Lung (tissue), 16 donors: ENCODE measurements around the gene ADAMTSL2. TPM values are rescaled to one million over a fixed set of nuclear protein-coding genes. Genes with fewer than 3 reads are reported as not detected.

Experiments used
- ATAC-seq: fragments of 200-7000 bp; cut with Tn5 transposase; one replicate; pipeline ENCODE4 v1.9.1; 2020; ENCODE audit warnings: moderate number of reproducible peaks; ENCODE audit not compliant: insufficient read depth, low FRiP score
- DNase-seq, 3 donors: peaks; one replicate each; pipeline ENCODE4 v3.0.0-alpha.2; 2013 to 2017
- H3K27ac ChIP-seq, 2 donors: one replicate each; pipeline ENCODE4 v1.5.1; 2013; ENCODE audit warnings: mild to moderate bottlenecking in 2 of 2, moderate library complexity in 2 of 2, control low read depth in 1 of 2, inconsistent platforms in 1 of 2, low read depth in 1 of 2, low read length in 1 of 2
- H3K27me3 ChIP-seq, 3 donors: one replicate each; pipeline ENCODE4 v1.5.1; 2013; ENCODE audit warnings: low read length in 2 of 3; ENCODE audit not compliant: control insufficient read depth in 3 of 3, insufficient read depth in 3 of 3
- H3K36me3 ChIP-seq, 4 donors: one replicate each; pipeline ENCODE4 v1.5.1; 2013; ENCODE audit warnings: low read length in 4 of 4, mild to moderate bottlenecking in 1 of 4, moderate library complexity in 1 of 4; ENCODE audit not compliant: control insufficient read depth in 4 of 4, insufficient read depth in 4 of 4
- H3K4me1 ChIP-seq, 5 donors: one replicate each; pipeline ENCODE4 v1.5.1; 2013; ENCODE audit warnings: low read length in 5 of 5, mild to moderate bottlenecking in 2 of 5, moderate library complexity in 1 of 5; ENCODE audit not compliant: control insufficient read depth in 5 of 5, insufficient read depth in 5 of 5
- H3K4me3 ChIP-seq: one replicate; pipeline ENCODE4 v1.5.1; 2013; ENCODE audit warnings: mild to moderate bottlenecking, control low read depth, moderate library complexity
- H3K9ac ChIP-seq, 2 donors: one replicate each; pipeline ENCODE4 v1.5.1; 2013; ENCODE audit warnings: low read length in 2 of 2, control low read depth in 1 of 2; ENCODE audit not compliant: insufficient read depth in 1 of 2
- H3K9me3 ChIP-seq, 4 donors: one replicate each; pipeline ENCODE4 v1.5.1; 2013; ENCODE audit warnings: low read length in 3 of 4, mild to moderate bottlenecking in 1 of 4, moderate library complexity in 1 of 4; ENCODE audit not compliant: control insufficient read depth in 4 of 4, insufficient read depth in 3 of 4
- WGBS, 2 donors: extraction: QIAGEN DNeasy Blood & Tissue Kit; methylation state at CpG; one replicate each; pipeline ENCODE4 v1.1.7; 2013; 5-methylcytosine and 5-hydroxymethylcytosine counted together
- long read RNA-seq, 5 donors: transcript quantifications; one replicate each; lab custom pipeline, GENCODE V29; 2026
- polyA plus RNA-seq, 2 donors: library from polyadenylated mRNA; stranded (reverse); fragments of 200-250 nt; gene quantifications; one replicate each; pipeline ENCODE4 v1.2.1, GENCODE V29; 2013
- total RNA-seq, 2 donors: library from RNA; depleted of rRNA in 1 of 2; stranded (reverse); fragments of >200 nt in 1 of 2; gene quantifications; one replicate each; pipeline ENCODE4 v1.2.1, GENCODE V29; 2014 to 2021
- TF ChIP-seq, protein P1 (sequence below): IDR thresholded peaks from 2 replicates; pipeline ENCODE4 v1.5.1; 2012; ENCODE audit warnings: mild to moderate bottlenecking; ENCODE audit errors: control extremely low read depth, extremely low read depth
- donor health status: control.
- donor health status: control.
- donor health status: Bipolar disorder and iron deficiency.
- donor health status: healthy.
- donor health status: DM: yes; HTN: yes; CAD: no.

ADAMTSL2 gene
- total RNA-seq (10 to 100 TPM; 11.1 to 20.6 TPM), polyA plus RNA-seq (1 to 10 TPM; 6.4 to 9.1 TPM)
- long read RNA-seq, donor 1, result 0 reads
- long read RNA-seq, donor 2, result 0 reads
- long read RNA-seq, donor 3, partial matches to known transcripts, result 5 of 5 reads
- long read RNA-seq, donor 3, other reads (novel, unspliced or antisense), result 0 of 5 reads
- long read RNA-seq, donor 4, result 0 reads
- long read RNA-seq, donor 5, full-length matches to known transcripts, result 1 of 1 reads
- long read RNA-seq, donor 5, partial matches to known transcripts, result 0 of 1 reads
- long read RNA-seq, donor 5, other reads (novel, unspliced or antisense), result 0 of 1 reads

DNA sequence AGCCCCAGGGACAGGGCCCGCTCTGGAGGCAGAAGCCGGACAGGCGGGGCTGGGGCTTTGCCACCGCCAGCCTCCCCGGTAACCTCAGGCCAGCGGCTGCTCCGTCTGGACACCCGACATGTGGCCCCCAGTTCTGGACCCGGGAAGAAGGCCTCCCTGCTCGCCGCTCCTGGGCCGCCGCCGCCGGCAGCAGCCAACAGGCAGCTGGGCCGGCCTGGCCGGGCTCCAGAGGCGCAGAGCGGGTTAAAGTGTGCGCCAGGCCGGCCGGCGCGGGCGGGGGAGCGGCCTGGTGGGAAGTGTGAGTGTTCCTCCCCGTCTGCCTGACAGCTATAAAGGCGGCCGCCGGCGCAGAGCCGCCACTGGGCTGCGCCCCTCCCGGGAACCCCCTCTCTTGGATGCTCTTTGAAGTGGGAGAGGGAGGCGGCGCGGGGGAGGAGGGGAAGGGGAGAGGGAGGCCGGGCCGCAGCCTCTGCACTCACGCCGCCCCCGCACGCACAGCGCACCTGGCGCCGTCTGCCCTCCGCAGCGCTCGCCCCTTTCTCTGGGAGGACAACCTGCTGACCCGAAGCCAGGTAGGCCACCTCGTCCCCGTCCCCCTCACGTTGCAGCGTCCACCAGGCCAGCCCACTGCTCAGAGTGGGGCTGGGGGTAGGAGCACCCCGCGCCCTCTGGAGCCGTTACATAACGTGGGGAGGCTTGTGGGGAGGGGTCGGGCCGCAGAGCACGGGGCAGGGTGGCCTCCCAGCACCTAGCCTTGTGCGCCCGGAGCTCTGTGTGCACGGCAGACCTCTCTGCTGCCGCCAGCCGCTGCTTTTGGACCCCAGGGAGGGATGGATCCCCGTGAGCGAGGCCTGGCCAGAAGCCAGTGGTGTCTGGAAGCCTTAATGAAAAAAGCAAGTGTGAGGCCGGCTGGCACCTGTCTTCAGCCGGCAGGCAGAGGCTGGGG lies at the start of gene ADAMTSL2:
Gene ADAMTSL2 (plus strand): TSS at position 359 of the 946 bp plus-strand sequence. CDS start 2,009 bp downstream, outside the sequence.
- H3K4me1 ChIP-seq, result peaks cover 0 to 63% (median 15%) of the 10 kb centered on the region in 5 donors
- H3K4me3 ChIP-seq, result peak within 1 kb of the TSS; percentile 43
- no peaks in the 10 kb centered on the region for H3K27me3 ChIP-seq
- H3K27ac ChIP-seq, result peak within 1 kb of the TSS in 1 of 2 donors; percentile 44
- 3 to 5% methylated on average over 43 to 70 of the region's 70 CpGs for WGBS, 2 donors
- ATAC-seq, result peak; percentile 37
- H3K9ac ChIP-seq, result no peak within 1 kb of the TSS
- DNase-seq, result peak; percentile 93 to 96 (median 93)
- TF ChIP-seq, protein P1, sequence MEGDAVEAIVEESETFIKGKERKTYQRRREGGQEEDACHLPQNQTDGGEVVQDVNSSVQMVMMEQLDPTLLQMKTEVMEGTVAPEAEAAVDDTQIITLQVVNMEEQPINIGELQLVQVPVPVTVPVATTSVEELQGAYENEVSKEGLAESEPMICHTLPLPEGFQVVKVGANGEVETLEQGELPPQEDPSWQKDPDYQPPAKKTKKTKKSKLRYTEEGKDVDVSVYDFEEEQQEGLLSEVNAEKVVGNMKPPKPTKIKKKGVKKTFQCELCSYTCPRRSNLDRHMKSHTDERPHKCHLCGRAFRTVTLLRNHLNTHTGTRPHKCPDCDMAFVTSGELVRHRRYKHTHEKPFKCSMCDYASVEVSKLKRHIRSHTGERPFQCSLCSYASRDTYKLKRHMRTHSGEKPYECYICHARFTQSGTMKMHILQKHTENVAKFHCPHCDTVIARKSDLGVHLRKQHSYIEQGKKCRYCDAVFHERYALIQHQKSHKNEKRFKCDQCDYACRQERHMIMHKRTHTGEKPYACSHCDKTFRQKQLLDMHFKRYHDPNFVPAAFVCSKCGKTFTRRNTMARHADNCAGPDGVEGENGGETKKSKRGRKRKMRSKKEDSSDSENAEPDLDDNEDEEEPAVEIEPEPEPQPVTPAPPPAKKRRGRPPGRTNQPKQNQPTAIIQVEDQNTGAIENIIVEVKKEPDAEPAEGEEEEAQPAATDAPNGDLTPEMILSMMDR, result no peak
- no peaks in the 10 kb centered on the region for H3K9me3 ChIP-seq
- H3K36me3 ChIP-seq, result no peaks in the 10 kb centered on the region

DNA sequence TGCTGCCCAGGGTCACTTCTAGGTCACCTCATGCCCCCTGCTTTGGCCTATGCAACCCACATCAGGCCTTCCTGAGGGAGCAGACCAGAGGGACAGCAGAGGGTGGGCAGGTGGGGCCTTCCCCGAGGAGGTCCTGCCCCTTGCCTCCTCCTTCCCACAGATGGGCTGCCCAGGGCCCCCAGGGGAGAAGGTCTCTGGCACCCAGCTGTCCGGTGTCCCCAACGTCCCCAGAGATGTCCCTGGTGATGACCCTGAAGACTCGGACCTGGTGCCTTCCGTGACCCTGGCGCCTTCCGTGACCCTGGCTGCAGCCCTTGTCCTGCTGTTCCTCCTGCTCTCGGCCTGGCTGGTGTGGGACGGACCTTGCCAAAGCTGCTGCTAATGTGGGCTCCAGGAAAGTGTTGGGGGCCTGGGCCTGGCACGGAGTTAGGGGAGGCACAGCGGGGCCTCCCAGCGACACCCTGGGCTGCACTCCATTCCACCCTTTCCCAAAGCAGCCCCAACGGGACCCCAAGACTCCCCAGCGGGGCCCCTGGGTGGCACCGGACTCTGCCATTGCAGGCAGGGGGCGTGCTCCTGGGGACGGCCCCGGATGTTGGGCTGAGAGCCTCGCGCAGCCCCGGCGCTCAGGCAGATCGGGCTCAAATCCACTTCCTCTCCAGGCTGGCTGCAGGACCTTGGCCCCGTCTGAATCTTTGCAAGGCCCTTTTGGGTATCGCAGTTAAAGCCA lies 48.8 kb upstream of the ADAMTSL2 start:
- ATAC-seq (no peak), DNase-seq (no peak)
- Histone ChIP-seq H3K9me3 (no peaks in the 10 kb centered on the region), H3K36me3 (no peaks in the 10 kb centered on the region), H3K4me1 (peaks cover 0 to 11% (median 3%) of the 10 kb centered on the region in 5 donors), H3K4me3 (no peak overlapping the region), H3K27me3 (no peaks in the 10 kb centered on the region), H3K27ac (no peak overlapping the region), H3K9ac (no peak overlapping the region)
- 56 to 57% methylated on average over 25 of the region's 25 CpGs for WGBS, 2 donors
- TF ChIP-seq, protein P1, result no peak

DNA sequence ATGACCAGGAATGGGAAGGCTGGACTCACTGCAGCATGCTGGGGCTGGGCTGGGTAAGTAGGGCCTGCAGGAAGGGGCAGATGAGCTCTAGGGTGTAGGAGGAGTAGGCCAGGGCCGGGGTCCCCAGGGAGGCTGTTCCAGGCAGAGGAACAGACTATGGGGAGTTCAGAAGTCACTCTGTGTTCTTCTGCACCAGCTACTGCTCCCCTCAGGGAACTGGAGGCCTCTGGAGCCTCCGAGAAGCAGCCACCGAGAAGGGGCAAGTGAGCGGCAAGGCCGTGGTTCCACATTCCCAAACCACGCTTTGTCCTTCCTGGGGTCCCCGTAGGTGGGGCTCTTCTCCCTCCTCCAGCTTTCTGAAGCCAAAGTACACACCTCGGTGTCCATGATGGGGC lies 47.2 kb upstream of the ADAMTSL2 start:
- ATAC-seq (no peak), DNase-seq (no peak)
- Histone ChIP-seq H3K36me3 (no peaks in the 10 kb centered on the region), H3K9ac (no peak overlapping the region), H3K9me3 (no peaks in the 10 kb centered on the region), H3K4me1 (peaks cover 0 to 24% (median 3%) of the 10 kb centered on the region in 5 donors), H3K27me3 (no peaks in the 10 kb centered on the region), H3K4me3 (no peak overlapping the region), H3K27ac (peak overlapping the region in 1 of 2 donors; percentile 8)
- TF ChIP-seq, protein P1, result no peak
- WGBS, 2 donors, result 84 to 90% methylated on average over 8 of the region's 8 CpGs
